Large intestine (tissue), 3 donors: Measurements from ENCODE around the gene HNF1B. TPM values are rescaled to one million over a fixed set of nuclear protein-coding genes. Genes with fewer than 3 reads are reported as not detected.

Source experiments
- DNase-seq, 2 donors: peaks; one replicate each; pipeline versions ENCODE4 v3.0.0 to v3.0.0-alpha.2; 2013
- H3K27ac ChIP-seq: one replicate; pipeline ENCODE4 v1.5.1; 2013; ENCODE audit warnings: low read length
- H3K27me3 ChIP-seq: 2 replicates; pipeline ENCODE4 v1.6.1; 2013; ENCODE audit warnings: low read length; ENCODE audit not compliant: control insufficient read depth, insufficient read depth
- H3K36me3 ChIP-seq: 2 replicates; pipeline ENCODE4 v1.6.1; 2013; ENCODE audit warnings: low read length; ENCODE audit not compliant: control insufficient read depth, insufficient read depth
- H3K4me1 ChIP-seq: one replicate; pipeline ENCODE4 v1.6.1; 2013; ENCODE audit warnings: low read length; ENCODE audit not compliant: control insufficient read depth, insufficient read depth
- H3K4me3 ChIP-seq: one replicate; pipeline ENCODE4 v1.5.1; 2013; ENCODE audit warnings: low read length
- H3K9me3 ChIP-seq: one replicate; pipeline ENCODE4 v1.6.1; 2013; ENCODE audit warnings: mild to moderate bottlenecking, low read depth, low read length, moderate library complexity; ENCODE audit not compliant: control insufficient read depth
- WGBS: methylation state at CpG from one replicate; pipeline ENCODE4 v1.1.5; 2013; ENCODE audit warnings: low lambda C conversion rate; ENCODE audit not compliant: insufficient coverage; 5-methylcytosine and 5-hydroxymethylcytosine counted together
- polyA plus RNA-seq: library from polyadenylated mRNA; unstranded; fragments of 120-200 nt; gene quantifications from one replicate; pipeline ENCODE4 v1.2.1, GENCODE V29; 2013

The HNF1B gene
- polyA plus RNA-seq, 1 donor: 21.5 TPM

DNA sequence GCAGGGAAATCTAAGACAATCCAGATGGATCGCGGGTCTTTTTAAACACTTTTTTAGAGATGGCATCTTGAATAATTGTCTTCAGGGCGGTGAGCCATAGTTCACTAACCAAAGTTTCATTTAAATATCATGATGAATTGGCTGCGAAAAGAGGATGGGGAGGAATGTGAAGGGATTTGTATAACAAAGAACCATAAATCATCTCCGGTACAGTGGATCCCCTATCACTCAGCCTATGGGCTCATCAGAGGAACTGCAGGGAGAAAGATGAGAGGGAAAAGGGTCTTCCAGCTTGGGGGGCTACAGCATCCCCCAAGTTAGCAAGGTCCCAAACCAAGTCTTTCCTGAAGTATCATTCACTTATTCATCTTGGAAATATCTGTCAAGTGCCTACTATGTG is 84.9 kb downstream of the HNF1B start:
- no peaks in the 10 kb centered on the region for H3K9me3 ChIP-seq
- WGBS: 100% methylated on average over 1 of the region's 5 CpGs
- no peaks in the 10 kb centered on the region for H3K36me3 ChIP-seq
- DNase-seq: no peak
- no peaks in the 10 kb centered on the region for H3K27me3 ChIP-seq
- no peak overlapping the region for H3K27ac ChIP-seq
- no peak overlapping the region for H3K4me3 ChIP-seq
- peaks cover 27% of the 10 kb centered on the region for H3K4me1 ChIP-seq

DNA sequence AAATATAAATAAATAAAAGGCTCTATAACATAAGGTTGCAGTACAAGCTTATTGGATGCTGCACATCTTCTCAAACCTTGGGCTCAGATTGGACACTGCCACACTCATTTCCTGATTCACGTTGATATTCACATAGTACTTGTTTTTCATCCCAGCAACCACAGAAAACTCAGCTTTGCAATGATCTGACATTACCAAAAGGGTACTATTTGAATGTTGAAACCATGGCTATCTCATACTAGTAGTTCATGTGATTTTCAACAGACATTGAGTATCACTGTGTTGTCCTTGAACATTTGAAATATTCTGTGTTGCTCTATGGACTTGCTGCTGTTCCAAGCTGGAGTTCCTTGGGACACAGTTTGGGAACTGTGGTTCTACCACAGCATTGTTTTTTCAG is 87.7 kb downstream of the HNF1B start:
- H3K36me3 ChIP-seq: no peaks in the 10 kb centered on the region
- no CpG with 5 or more reads among the region's 1 CpG for WGBS
- DNase-seq: no peak
- no peak overlapping the region for H3K4me3 ChIP-seq
- H3K27ac ChIP-seq: no peak overlapping the region
- H3K4me1 ChIP-seq: peaks cover 21% of the 10 kb centered on the region
- H3K27me3 ChIP-seq: no peaks in the 10 kb centered on the region
- H3K9me3 ChIP-seq: no peaks in the 10 kb centered on the region

DNA sequence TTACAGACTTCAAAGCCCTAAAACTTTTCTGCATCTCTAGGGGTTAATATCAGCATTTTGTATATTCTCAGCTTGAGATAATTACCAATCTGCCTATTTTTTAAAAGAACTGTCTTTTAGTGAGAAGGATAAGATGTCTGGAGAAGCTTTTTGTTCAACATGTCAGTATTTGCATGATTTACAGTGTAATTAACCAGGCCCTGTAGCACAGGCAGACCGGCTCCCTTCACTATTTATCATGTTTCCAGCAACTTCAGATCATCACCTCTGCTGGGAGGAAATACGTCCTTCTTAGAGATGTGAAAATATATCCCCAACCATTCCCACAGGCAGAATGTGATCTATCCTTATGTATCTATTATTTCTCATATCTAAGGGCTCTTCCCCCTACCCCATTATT is 93.0 kb downstream of the HNF1B start:
- Histone ChIP-seq H3K27ac (no peak overlapping the region), H3K9me3 (no peaks in the 10 kb centered on the region), H3K27me3 (no peaks in the 10 kb centered on the region), H3K36me3 (no peaks in the 10 kb centered on the region), H3K4me1 (no peaks in the 10 kb centered on the region), H3K4me3 (no peak overlapping the region)
- no CpG with 5 or more reads among the region's 2 CpGs for WGBS
- no peak for DNase-seq

DNA sequence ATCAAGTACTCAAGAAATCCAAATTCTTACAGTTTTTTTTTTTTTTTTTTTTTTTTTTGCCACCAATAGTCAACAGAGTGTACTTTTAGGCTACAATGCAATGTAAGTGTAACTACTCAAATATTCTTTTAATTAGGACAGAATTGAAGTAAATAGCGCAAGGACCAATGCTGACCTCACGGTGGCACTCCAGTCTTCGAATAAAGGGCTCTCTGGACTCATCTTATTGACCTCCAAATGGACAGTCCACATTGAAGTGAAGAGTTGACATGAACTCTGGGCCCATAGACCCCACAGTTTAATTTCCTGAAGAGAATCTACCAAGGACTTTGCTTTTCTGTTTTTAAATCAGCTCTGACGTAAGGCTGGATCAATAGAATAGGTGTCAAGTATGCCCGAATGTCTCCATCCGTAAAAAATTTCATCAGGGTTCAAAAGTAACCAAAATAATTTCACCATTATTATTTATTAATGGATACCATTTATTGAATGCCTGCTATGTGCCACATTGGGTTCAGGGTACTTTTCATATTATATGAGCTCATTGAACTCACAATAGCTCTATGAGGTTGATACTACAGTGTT is 94.3 kb downstream of the HNF1B start:
- H3K4me1 ChIP-seq: no peaks in the 10 kb centered on the region
- H3K36me3 ChIP-seq: no peaks in the 10 kb centered on the region
- H3K27me3 ChIP-seq: no peaks in the 10 kb centered on the region
- no peak for DNase-seq
- WGBS: 100% methylated on average over 3 of the region's 6 CpGs
- H3K9me3 ChIP-seq: no peaks in the 10 kb centered on the region
- H3K27ac ChIP-seq: no peak overlapping the region
- no peak overlapping the region for H3K4me3 ChIP-seq

DNA sequence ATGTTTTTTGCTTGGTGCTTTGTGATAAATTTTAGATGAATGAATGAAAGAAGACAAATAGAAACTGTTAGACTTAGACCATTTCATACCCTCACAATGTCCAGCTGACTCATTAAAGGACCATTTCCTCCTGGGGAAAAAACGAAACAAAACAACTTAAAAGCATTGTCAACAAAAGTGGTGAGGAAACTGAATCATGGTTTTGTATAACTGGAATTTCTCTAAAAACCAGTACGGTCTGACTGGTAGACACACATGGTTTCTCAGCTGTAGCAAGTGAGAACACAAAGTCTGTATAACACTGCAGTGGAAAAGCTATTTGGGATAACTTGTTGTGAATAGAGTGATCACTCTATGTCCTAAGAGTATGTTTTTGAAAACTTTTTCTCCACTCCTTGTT is 96.3 kb downstream of the HNF1B start:
- no peaks in the 10 kb centered on the region for H3K27me3 ChIP-seq
- H3K4me1 ChIP-seq: peaks cover 2% of the 10 kb centered on the region
- H3K4me3 ChIP-seq: no peak overlapping the region
- no peak for DNase-seq
- H3K9me3 ChIP-seq: no peaks in the 10 kb centered on the region
- H3K36me3 ChIP-seq: no peaks in the 10 kb centered on the region
- no peak overlapping the region for H3K27ac ChIP-seq
- no CpG with 5 or more reads among the region's 2 CpGs for WGBS

DNA sequence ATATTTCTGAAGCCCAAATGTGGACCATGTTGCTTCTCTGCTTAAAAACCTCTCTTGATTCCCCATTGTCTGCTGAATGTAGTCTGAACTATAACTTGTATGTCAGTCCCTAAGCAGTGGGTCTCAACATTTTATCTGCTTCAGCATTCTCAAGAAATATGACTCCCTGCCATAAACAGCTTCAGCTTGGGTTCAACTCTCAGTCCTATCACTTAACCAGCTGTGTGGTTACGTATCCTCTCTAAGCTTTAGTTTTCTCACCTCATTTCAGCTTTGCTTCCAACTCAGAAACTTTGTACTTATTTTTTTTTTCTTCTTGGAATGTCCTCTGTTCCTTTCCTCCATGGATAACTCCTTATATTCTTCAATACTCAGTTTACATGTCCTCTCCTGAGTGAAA is 97.0 kb downstream of the HNF1B start:
- peak in 1 of 2 donors; percentile 59 for DNase-seq
- no peaks in the 10 kb centered on the region for H3K9me3 ChIP-seq
- H3K27me3 ChIP-seq: no peaks in the 10 kb centered on the region
- H3K4me1 ChIP-seq: peaks cover 2% of the 10 kb centered on the region
- no peaks in the 10 kb centered on the region for H3K36me3 ChIP-seq
- 14% methylated on average over 1 of the region's 1 CpG for WGBS
- H3K27ac ChIP-seq: peak overlapping the region; percentile 17
- no peak overlapping the region for H3K4me3 ChIP-seq

DNA sequence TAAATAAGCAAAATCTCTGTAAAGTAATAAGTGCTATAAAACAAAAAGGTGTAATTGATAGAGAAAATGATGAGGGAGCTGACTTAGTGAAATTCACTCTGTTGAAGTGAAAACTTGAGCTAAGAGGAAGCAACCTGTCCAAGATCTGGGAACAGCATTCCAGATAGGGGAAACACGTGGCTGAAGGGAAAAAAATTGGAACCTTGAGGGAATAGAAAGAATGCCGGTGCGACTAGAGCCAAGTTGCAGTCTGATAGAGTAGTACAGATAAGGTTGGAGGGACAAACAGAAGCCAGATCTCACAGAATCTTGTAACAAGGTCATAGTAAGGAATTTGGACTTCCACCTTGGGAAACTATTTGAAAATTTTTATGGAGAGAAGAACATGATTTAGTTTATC is 101.0 kb downstream of the HNF1B start:
- DNase-seq: peak; percentile 45 to 76
- peak overlapping the region; percentile 73 for H3K4me3 ChIP-seq
- H3K36me3 ChIP-seq: peaks cover 9% of the 10 kb centered on the region
- peak overlapping the region; percentile 89 for H3K27ac ChIP-seq
- peaks cover 7% of the 10 kb centered on the region for H3K4me1 ChIP-seq
- H3K27me3 ChIP-seq: no peaks in the 10 kb centered on the region
- no peaks in the 10 kb centered on the region for H3K9me3 ChIP-seq
- 0% methylated on average over 1 of the region's 3 CpGs for WGBS

DNA sequence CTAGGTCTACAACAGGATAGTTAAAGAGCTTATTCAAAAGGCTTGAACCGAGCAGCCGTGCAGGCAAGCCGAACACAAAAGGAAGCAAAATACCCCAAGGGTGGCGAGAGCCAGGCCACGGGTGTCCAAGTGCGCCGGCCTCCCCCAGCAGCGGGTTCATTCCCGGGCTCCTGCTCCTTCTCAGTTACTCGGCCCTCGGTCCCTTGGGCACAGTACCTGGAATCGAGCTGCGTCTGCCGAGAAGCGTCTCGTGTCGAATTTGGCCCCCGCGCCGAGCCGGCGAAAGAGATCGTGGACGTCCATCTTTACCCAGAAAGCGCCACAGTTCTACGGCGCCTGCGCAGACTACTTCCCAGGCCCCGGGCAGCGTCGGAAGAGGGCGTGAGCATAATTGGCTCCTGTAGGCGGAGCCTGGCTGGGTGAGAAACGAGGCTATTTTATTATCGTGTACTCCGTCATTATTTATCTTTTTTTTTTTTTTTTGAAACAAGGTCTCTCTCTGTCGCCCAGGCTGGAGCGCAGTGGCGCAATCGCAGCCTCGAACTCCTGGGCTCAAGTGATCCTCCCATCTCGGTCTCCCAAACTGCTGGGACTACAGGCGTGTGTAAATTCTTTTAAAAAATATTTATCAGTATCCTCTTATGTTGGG is 101.6 kb downstream of the HNF1B start, which contains the start of gene DDX52:
TSS of gene DDX52 (minus strand) at position 329 of the 649 bp plus-strand sequence. CDS start at position 303, 26 bp downstream.
- Histone ChIP-seq H3K36me3 (peaks cover 10% of the 10 kb centered on the region), H3K4me3 (peak within 1 kb of the TSS; percentile 73), H3K4me1 (peaks cover 7% of the 10 kb centered on the region), H3K27me3 (no peaks in the 10 kb centered on the region), H3K9me3 (no peaks in the 10 kb centered on the region), H3K27ac (peak within 1 kb of the TSS; percentile 89)
- peak; percentile 96 for DNase-seq
- no CpG with 5 or more reads among the region's 43 CpGs for WGBS

DNA sequence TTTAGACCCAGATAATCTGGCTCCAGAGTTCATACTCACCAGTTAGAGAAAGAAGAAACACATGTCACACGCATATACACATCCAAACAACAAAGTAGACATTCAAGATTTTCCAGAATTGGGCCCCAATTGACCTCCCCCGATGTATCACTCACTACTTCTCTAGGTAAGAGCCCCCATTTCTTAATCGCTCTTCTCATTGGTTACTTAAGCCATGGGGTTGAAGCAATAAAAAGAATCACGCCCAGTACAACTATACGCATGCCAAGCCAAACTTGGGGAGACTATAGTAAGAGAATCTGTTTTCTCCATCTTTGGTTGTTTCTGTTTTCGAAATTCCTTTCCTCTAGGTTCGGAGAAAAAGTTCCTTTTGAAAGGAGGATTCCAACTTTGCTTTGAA is 102.2 kb downstream of the HNF1B start:
- Histone ChIP-seq H3K36me3 (peaks cover 13% of the 10 kb centered on the region), H3K27ac (peak overlapping the region; percentile 89), H3K4me1 (peaks cover 7% of the 10 kb centered on the region), H3K9me3 (no peaks in the 10 kb centered on the region), H3K27me3 (no peaks in the 10 kb centered on the region), H3K4me3 (peak overlapping the region; percentile 73)
- peak; percentile 15 to 62 for DNase-seq
- no CpG with 5 or more reads among the region's 7 CpGs for WGBS

DNA sequence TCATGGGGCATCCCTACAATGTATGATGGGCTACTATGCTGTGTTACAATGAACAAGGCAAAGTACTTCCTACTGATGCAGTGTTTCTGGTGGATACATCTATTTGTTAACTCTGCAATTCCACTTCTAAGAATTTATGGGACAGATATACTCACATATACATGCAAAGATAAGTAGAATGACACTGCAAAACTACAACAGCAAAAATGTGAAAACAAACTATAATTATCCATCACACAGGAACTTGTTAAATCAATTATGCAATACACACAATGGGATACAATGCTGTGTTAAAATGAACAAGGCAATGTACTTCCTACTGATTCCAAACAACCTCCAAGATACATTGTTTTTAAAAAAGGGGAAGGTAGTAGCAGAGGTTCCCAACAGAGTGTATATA is 104.8 kb downstream of the HNF1B start:
- Histone ChIP-seq H3K9me3 (no peaks in the 10 kb centered on the region), H3K27ac (no peak overlapping the region), H3K27me3 (no peaks in the 10 kb centered on the region), H3K4me3 (no peak overlapping the region), H3K36me3 (peaks cover 24% of the 10 kb centered on the region), H3K4me1 (peaks cover 7% of the 10 kb centered on the region)
- no peak for DNase-seq

DNA sequence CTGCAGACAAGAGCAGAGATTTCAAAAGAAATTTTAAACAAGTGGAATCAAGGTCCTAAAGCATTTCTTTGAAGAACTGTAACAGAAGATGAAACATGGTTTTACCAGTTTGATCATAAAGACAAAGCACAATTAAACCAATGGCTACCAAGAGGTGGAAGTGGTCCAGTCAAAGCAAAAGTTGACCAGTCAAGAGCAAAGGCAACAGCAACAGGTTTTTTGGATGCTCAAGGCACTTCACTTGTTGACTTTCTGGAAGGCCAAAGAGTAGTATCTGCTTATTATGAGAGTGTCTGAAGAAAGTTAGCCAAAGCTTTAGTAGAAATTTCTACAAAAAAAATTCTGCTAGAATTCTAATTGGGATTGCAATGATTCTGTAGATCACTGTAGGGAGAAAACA is 106.9 kb downstream of the HNF1B start:
- Histone ChIP-seq H3K27me3 (no peaks in the 10 kb centered on the region), H3K9me3 (no peaks in the 10 kb centered on the region), H3K27ac (no peak overlapping the region), H3K4me1 (peaks cover 5% of the 10 kb centered on the region), H3K4me3 (no peak overlapping the region), H3K36me3 (peaks cover 33% of the 10 kb centered on the region)
- DNase-seq: no peak
